ENCODE measurements around the gene ABO.
"Not testable (repeated sequence)": the region's sequence is repeated elsewhere in the genome, so short reads cannot be mapped to it uniquely, and the experiment has no call there.

The ABO gene

GRCh38 chr9:133273098-133273497 lies 1.9 kb downstream of the ABO start:
- H3K4me3 ChIP-seq (ENCODE audit: low read depth in 1 of 2, low read length in 2 of 2), result no peak overlapping the region
- H3K36me3 ChIP-seq (ENCODE audit: insufficient read depth, low read length), result no peaks in the 10 kb centered on the region
- no peak overlapping the region for H3K9ac ChIP-seq (ENCODE audit: low read length)
- peaks cover 0 to 15% of the 10 kb centered on the region in 2 donors for H3K27me3 ChIP-seq (ENCODE audit: control insufficient read depth in 1 of 2, insufficient read depth in 2 of 2, low read length in 2 of 2)
- H3K9me3 ChIP-seq (ENCODE audit: low read length), result no peaks in the 10 kb centered on the region
- no peak overlapping the region for H3K27ac ChIP-seq (ENCODE audit: low read depth, low read length)
- no peaks in the 10 kb centered on the region for H3K4me1 ChIP-seq (ENCODE audit: insufficient read depth, low read length)

GRCh38 chr9:133269537-133270362 lies 5.3 kb downstream of the ABO start:
- Histone ChIP-seq H3K36me3 (ENCODE audit: insufficient read depth, low read length) (no peaks in the 10 kb centered on the region), H3K4me3 (ENCODE audit: low read depth in 1 of 2, low read length in 2 of 2) (no peak overlapping the region), H3K27ac (ENCODE audit: low read depth, low read length) (no peak overlapping the region), H3K4me1 (ENCODE audit: insufficient read depth, low read length) (no peaks in the 10 kb centered on the region), H3K9ac (ENCODE audit: low read length) (no peak overlapping the region), H3K27me3 (ENCODE audit: control insufficient read depth in 1 of 2, insufficient read depth in 2 of 2, low read length in 2 of 2) (peaks cover 0 to 8% of the 10 kb centered on the region in 2 donors), H3K9me3 (ENCODE audit: low read length) (no peaks in the 10 kb centered on the region)

- H3K9ac ChIP-seq (ENCODE audit: low read length); H3K27ac ChIP-seq (ENCODE audit: low read depth, low read length); H3K4me1 ChIP-seq (ENCODE audit: insufficient read depth, low read length); H3K36me3 ChIP-seq (ENCODE audit: insufficient read depth, low read length); H3K4me3 ChIP-seq (ENCODE audit: low read depth in 1 of 2, low read length in 2 of 2); H3K27me3 ChIP-seq (ENCODE audit: control insufficient read depth in 1 of 2, insufficient read depth in 2 of 2, low read length in 2 of 2); H3K9me3 ChIP-seq (ENCODE audit: low read length): not testable (repeated sequence)
Measured at GRCh38 chr9:133269136-133269535, 5.9 kb downstream of the ABO start.

- H3K9ac ChIP-seq (ENCODE audit: low read length), result no peak overlapping the region
- no peaks in the 10 kb centered on the region for H3K9me3 ChIP-seq (ENCODE audit: low read length)
- no peaks in the 10 kb centered on the region for H3K4me1 ChIP-seq (ENCODE audit: insufficient read depth, low read length)
- H3K36me3 ChIP-seq (ENCODE audit: insufficient read depth, low read length), result no peaks in the 10 kb centered on the region
- H3K4me3 ChIP-seq (ENCODE audit: low read depth in 1 of 2, low read length in 2 of 2), result no peak overlapping the region
- H3K27me3 ChIP-seq (ENCODE audit: control insufficient read depth in 1 of 2, insufficient read depth in 2 of 2, low read length in 2 of 2), result no peaks in the 10 kb centered on the region
- no peak overlapping the region for H3K27ac ChIP-seq (ENCODE audit: low read depth, low read length)
Measured at GRCh38 chr9:133268335-133269056, 6.5 kb downstream of the ABO start.

- H3K36me3 ChIP-seq (ENCODE audit: insufficient read depth, low read length), result no peaks in the 10 kb centered on the region
- no peak overlapping the region for H3K4me3 ChIP-seq (ENCODE audit: low read depth in 1 of 2, low read length in 2 of 2)
- no peaks in the 10 kb centered on the region for H3K4me1 ChIP-seq (ENCODE audit: insufficient read depth, low read length)
- no peaks in the 10 kb centered on the region for H3K9me3 ChIP-seq (ENCODE audit: low read length)
- no peaks in the 10 kb centered on the region for H3K27me3 ChIP-seq (ENCODE audit: control insufficient read depth in 1 of 2, insufficient read depth in 2 of 2, low read length in 2 of 2)
- H3K9ac ChIP-seq (ENCODE audit: low read length), result no peak overlapping the region
- H3K27ac ChIP-seq (ENCODE audit: low read depth, low read length), result no peak overlapping the region
Measured at GRCh38 chr9:133264235-133264764, 10.7 kb downstream of the ABO start.

GRCh38 chr9:133263557-133263956 lies 11.4 kb downstream of the ABO start:
- no peak overlapping the region for H3K9ac ChIP-seq (ENCODE audit: low read length)
- H3K36me3 ChIP-seq (ENCODE audit: insufficient read depth, low read length), result no peaks in the 10 kb centered on the region
- H3K9me3 ChIP-seq (ENCODE audit: low read length), result no peaks in the 10 kb centered on the region

GRCh38 chr9:133262226-133262625 lies 12.8 kb downstream of the ABO start:
- Histone ChIP-seq H3K4me1 (ENCODE audit: insufficient read depth, low read length) (no peaks in the 10 kb centered on the region), H3K27me3 (ENCODE audit: control insufficient read depth in 1 of 2, insufficient read depth in 2 of 2, low read length in 2 of 2) (no peaks in the 10 kb centered on the region), H3K36me3 (ENCODE audit: insufficient read depth, low read length) (no peaks in the 10 kb centered on the region), H3K4me3 (ENCODE audit: low read depth in 1 of 2, low read length in 2 of 2) (no peak overlapping the region), H3K27ac (ENCODE audit: low read depth, low read length) (no peak overlapping the region), H3K9ac (ENCODE audit: low read length) (no peak overlapping the region), H3K9me3 (ENCODE audit: low read length) (no peaks in the 10 kb centered on the region)

More at GRCh38 chr9:133263557-133263956, 11.4 kb downstream of the ABO start:
- Histone ChIP-seq H3K27me3 (ENCODE audit: control insufficient read depth in 1 of 2, insufficient read depth in 2 of 2, low read length in 2 of 2) (no peaks in the 10 kb centered on the region), H3K27ac (ENCODE audit: low read depth, low read length) (no peak overlapping the region), H3K4me1 (ENCODE audit: insufficient read depth, low read length) (no peaks in the 10 kb centered on the region), H3K4me3 (ENCODE audit: low read depth in 1 of 2, low read length in 2 of 2) (no peak overlapping the region)

GRCh38 chr9:133261753-133262120 lies 13.3 kb downstream of the ABO start:
- Histone ChIP-seq H3K36me3 (ENCODE audit: insufficient read depth, low read length) (no peaks in the 10 kb centered on the region), H3K9me3 (ENCODE audit: low read length) (no peaks in the 10 kb centered on the region), H3K27me3 (ENCODE audit: control insufficient read depth in 1 of 2, insufficient read depth in 2 of 2, low read length in 2 of 2) (no peaks in the 10 kb centered on the region), H3K27ac (ENCODE audit: low read depth, low read length) (no peak overlapping the region), H3K9ac (ENCODE audit: low read length) (no peak overlapping the region), H3K4me3 (ENCODE audit: low read depth in 1 of 2, low read length in 2 of 2) (no peak overlapping the region), H3K4me1 (ENCODE audit: insufficient read depth, low read length) (no peaks in the 10 kb centered on the region)

- no peaks in the 10 kb centered on the region for H3K4me1 ChIP-seq (ENCODE audit: insufficient read depth, low read length)
- no peak overlapping the region for H3K9ac ChIP-seq (ENCODE audit: low read length)
- H3K9me3 ChIP-seq (ENCODE audit: low read length), result no peaks in the 10 kb centered on the region
- no peak overlapping the region for H3K4me3 ChIP-seq (ENCODE audit: low read depth in 1 of 2, low read length in 2 of 2)
- no peak overlapping the region for H3K27ac ChIP-seq (ENCODE audit: low read depth, low read length)
- H3K36me3 ChIP-seq (ENCODE audit: insufficient read depth, low read length), result no peaks in the 10 kb centered on the region
- H3K27me3 ChIP-seq (ENCODE audit: control insufficient read depth in 1 of 2, insufficient read depth in 2 of 2, low read length in 2 of 2), result no peaks in the 10 kb centered on the region
Measured at GRCh38 chr9:133261103-133261752, 13.8 kb downstream of the ABO start.

- H3K9ac ChIP-seq (ENCODE audit: low read length), result no peak overlapping the region
- no peaks in the 10 kb centered on the region for H3K4me1 ChIP-seq (ENCODE audit: insufficient read depth, low read length)
- H3K9me3 ChIP-seq (ENCODE audit: low read length), result no peaks in the 10 kb centered on the region
- no peaks in the 10 kb centered on the region for H3K36me3 ChIP-seq (ENCODE audit: insufficient read depth, low read length)
- no peak overlapping the region for H3K27ac ChIP-seq (ENCODE audit: low read depth, low read length)
- H3K4me3 ChIP-seq (ENCODE audit: low read depth in 1 of 2, low read length in 2 of 2), result no peak overlapping the region
- no peaks in the 10 kb centered on the region for H3K27me3 ChIP-seq (ENCODE audit: control insufficient read depth in 1 of 2, insufficient read depth in 2 of 2, low read length in 2 of 2)
Measured at GRCh38 chr9:133260334-133261102, 14.5 kb downstream of the ABO start.

Data from muscle layer of colon (tissue), 2 donors.